Measurements from ENCODE around the gene KIRREL1. TPM values are rescaled to one million over a fixed set of nuclear protein-coding genes. Genes with fewer than 3 reads are reported as not detected.

Gene KIRREL1
- total and polyA plus RNA-seq, 10 donors = 1.4 to 50.9 (median 20.3) TPM

DNA sequence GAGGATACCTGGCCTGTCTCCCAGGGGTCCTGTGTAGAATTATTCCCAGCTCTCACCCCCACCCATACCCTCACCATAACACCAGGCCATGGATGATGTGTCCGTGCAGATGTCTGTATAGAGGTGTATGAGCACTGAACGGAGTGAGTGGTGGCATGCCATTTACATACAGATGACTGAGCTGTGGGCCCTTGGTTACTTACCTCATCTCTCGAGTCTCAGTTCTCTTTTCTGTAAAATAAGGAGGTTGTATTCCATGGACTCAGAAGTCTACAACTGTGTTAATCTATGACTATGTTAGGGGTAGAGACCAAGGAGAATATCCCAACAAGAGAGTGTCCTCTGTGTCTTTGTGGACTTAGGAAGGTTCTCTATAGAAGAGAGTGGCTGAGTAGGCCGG, 121.7 kb downstream of the KIRREL1 start:
- TF ChIP-seq, protein P1, sequence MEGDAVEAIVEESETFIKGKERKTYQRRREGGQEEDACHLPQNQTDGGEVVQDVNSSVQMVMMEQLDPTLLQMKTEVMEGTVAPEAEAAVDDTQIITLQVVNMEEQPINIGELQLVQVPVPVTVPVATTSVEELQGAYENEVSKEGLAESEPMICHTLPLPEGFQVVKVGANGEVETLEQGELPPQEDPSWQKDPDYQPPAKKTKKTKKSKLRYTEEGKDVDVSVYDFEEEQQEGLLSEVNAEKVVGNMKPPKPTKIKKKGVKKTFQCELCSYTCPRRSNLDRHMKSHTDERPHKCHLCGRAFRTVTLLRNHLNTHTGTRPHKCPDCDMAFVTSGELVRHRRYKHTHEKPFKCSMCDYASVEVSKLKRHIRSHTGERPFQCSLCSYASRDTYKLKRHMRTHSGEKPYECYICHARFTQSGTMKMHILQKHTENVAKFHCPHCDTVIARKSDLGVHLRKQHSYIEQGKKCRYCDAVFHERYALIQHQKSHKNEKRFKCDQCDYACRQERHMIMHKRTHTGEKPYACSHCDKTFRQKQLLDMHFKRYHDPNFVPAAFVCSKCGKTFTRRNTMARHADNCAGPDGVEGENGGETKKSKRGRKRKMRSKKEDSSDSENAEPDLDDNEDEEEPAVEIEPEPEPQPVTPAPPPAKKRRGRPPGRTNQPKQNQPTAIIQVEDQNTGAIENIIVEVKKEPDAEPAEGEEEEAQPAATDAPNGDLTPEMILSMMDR (IDR thresholded peaks at IDR 0.05 in 8 of 11, conservative IDR thresholded peaks at IDR 0.05 in 3 of 11) = no peak
- TF ChIP-seq POLR2AphosphoS5 (IDR thresholded peaks at IDR 0.05) (no peak), POLR2A (IDR thresholded peaks at IDR 0.05) (no peak)
- Histone ChIP-seq H3K27ac (no peak overlapping the region), H3K9me3 (no peaks in the 10 kb centered on the region), H3K36me3 (no peaks in the 10 kb centered on the region), H3K27me3 (replicated peaks in 1 of 7) (peaks cover 0 to 82% (median 20%) of the 10 kb centered on the region in 7 donors), H3K4me3 (no peak overlapping the region), H3K4me1 (peaks cover 0 to 37% (median 20%) of the 10 kb centered on the region in 6 donors)
- WGBS, 5 donors = 60 to 85% (median 77%) methylated on average over 4 of the region's 4 CpGs
- no peak for DNase-seq
- intact Hi-C loops (cut with DNase I; ENCODE audit: low total_unique reads) = no loop called here

DNA sequence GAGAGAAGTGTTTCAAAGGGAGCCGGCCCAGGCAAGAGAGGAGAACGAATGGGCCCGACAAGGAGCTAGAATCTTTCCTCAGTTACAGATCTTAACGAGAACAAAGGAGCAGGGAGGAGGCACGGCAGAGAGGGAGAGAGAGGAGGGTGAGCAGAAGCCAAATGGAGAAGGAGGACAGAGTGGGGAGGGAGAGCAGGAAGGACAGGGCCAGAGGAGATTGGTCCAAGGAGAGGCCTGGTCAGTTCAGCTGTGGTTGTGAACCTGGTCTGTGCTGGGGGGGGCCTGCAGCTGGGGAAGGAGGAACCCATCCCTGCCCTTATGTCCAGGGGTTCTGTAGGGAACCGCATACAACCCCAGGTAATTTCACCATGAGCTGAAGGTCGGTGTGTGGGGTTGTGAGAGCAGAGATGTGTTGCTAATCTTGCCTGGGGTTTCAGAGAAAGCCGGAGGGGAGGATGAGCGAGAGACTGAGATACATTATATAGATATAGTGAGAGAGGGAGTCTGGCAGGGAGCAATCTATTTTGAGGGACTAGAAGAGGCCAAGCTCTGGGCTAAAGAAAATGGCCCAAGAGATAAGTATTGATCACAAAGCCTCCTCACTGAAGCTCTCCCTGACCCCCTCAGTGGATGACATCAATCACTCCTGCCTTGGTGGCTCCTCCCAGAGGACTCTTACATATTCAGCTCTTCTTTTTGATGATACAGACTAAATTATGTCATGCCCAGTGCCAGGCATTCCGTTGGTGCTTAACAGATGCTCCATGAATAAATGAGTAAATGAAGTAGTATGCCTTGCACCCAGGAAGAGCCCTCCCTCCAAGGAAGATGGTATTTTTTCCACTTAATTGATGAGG, 123.1 kb downstream of the KIRREL1 start:
- Histone ChIP-seq H3K36me3 (no peaks in the 10 kb centered on the region), H3K9me3 (no peaks in the 10 kb centered on the region), H3K4me1 (peaks cover 0 to 37% (median 20%) of the 10 kb centered on the region in 6 donors), H3K4me3 (no peak overlapping the region), H3K27me3 (replicated peaks in 1 of 7) (peaks cover 0 to 92% (median 20%) of the 10 kb centered on the region in 7 donors), H3K27ac (no peak overlapping the region)
- no peak for DNase-seq
- intact Hi-C loops (cut with DNase I; ENCODE audit: low total_unique reads) = no loop called here
- 84 to 92% (median 88%) methylated on average over 10 of the region's 10 CpGs for WGBS, 5 donors
- TF ChIP-seq POLR2AphosphoS5 (IDR thresholded peaks at IDR 0.05) (no peak), POLR2A (IDR thresholded peaks at IDR 0.05) (no peak)
- TF ChIP-seq, protein P1 (IDR thresholded peaks at IDR 0.05 in 8 of 11, conservative IDR thresholded peaks at IDR 0.05 in 3 of 11) = no peak

GRCh38 chr1:158117854-158118704, 124.6 kb downstream of the KIRREL1 start:
- H3K9me3 ChIP-seq = no peaks in the 10 kb centered on the region
- peak; percentile 89 for DNase-seq
- H3K4me1 ChIP-seq = peaks cover 0 to 33% (median 19%) of the 10 kb centered on the region in 6 donors
- TF ChIP-seq, protein P1 (IDR thresholded peaks at IDR 0.05 in 8 of 11, conservative IDR thresholded peaks at IDR 0.05 in 3 of 11) = peak in 9 of 11 experiments; percentile 13 to 69 (median 44)
- TF ChIP-seq POLR2AphosphoS5 (IDR thresholded peaks at IDR 0.05) = no peak
- intact Hi-C loops (cut with DNase I; ENCODE audit: low total_unique reads) = no loop called here
- H3K27me3 ChIP-seq (replicated peaks in 1 of 7) = peaks cover 0 to 92% (median 18%) of the 10 kb centered on the region in 7 donors
- peak overlapping the region in 3 of 8 donors; percentile 16 to 51 (median 19) for H3K4me3 ChIP-seq
- H3K36me3 ChIP-seq = no peaks in the 10 kb centered on the region
- 7 to 13% (median 9%) methylated on average over 22 of the region's 22 CpGs for whole genome bisulfite sequencing, 5 donors
- no peak overlapping the region for H3K27ac ChIP-seq

Data from spleen (tissue), 11 donors.